Measurements from ENCODE around the gene MPG. TPM values are rescaled to one million over a fixed set of nuclear protein-coding genes. Genes with fewer than 3 reads are reported as not detected.

MPG gene
- polyA plus RNA-seq, 3 donors = 32.5 to 86.9 (median 70.6) TPM

DNA sequence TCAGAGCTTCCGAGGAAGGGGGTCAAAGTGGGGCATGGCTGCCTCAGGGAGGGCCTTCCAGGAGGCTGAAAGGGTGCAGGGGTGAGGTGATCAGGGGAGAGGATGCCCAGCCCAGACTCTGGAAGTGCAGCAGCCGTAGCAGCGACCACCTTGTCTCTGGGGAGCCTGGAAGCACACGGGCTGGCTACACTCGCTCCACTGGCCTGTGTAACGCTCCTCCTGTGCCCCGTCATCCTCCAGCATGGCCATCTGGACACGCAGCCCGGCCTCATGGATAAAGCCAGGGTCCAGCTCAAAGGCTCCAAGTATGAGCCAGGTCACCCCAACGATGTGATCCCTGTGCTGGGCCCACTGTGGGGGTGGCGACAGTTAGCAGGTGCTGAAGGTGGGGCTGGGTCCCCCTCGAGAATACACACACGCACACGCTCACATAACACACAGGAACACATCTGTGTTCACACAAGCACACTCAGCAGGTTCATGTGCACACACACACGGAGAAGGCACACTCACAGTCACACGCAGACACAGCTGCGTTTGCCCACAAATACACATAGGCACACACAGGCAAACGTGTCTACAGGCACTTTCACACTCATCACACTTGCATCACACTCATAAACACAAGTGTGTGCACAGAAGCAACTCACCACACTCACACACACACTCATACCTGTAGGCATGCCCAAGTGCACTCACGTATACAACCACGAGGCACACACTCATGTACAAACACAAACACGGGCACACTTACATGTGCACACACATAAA is 44.0 kb upstream of the MPG start:
- TF ChIP-seq, protein P1, sequence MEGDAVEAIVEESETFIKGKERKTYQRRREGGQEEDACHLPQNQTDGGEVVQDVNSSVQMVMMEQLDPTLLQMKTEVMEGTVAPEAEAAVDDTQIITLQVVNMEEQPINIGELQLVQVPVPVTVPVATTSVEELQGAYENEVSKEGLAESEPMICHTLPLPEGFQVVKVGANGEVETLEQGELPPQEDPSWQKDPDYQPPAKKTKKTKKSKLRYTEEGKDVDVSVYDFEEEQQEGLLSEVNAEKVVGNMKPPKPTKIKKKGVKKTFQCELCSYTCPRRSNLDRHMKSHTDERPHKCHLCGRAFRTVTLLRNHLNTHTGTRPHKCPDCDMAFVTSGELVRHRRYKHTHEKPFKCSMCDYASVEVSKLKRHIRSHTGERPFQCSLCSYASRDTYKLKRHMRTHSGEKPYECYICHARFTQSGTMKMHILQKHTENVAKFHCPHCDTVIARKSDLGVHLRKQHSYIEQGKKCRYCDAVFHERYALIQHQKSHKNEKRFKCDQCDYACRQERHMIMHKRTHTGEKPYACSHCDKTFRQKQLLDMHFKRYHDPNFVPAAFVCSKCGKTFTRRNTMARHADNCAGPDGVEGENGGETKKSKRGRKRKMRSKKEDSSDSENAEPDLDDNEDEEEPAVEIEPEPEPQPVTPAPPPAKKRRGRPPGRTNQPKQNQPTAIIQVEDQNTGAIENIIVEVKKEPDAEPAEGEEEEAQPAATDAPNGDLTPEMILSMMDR (IDR thresholded peaks at IDR 0.05) = no peak
- WGBS (ENCODE audit: insufficient coverage) = 92% methylated on average over 20 of the region's 21 CpGs
- no peaks in the 10 kb centered on the region for H4K20me1 ChIP-seq (ENCODE audit: insufficient read depth, low read length)
- H3K9ac ChIP-seq (ENCODE audit: insufficient read depth, low read length, poor library complexity, severe bottlenecking) = no peak overlapping the region
- no peaks in the 10 kb centered on the region for H3K36me3 ChIP-seq (replicated peaks in 1 of 2; ENCODE audit: control insufficient read depth in 1 of 2, insufficient read depth in 2 of 2, low read length in 2 of 2)
- H3K27me3 ChIP-seq (ENCODE audit: control insufficient read depth in 2 of 2, insufficient read depth in 2 of 2, low read length in 2 of 2) = no peaks in the 10 kb centered on the region
- DNase-seq = no peak
- peaks cover 29 to 35% of the 10 kb centered on the region in 2 donors for H3K4me1 ChIP-seq (ENCODE audit: control insufficient read depth in 1 of 2, insufficient read depth in 2 of 2, low read length in 2 of 2)
- H3K9me3 ChIP-seq (replicated peaks in 1 of 2; ENCODE audit: control insufficient read depth in 1 of 2, insufficient read depth in 1 of 2, low read length in 2 of 2) = no peaks in the 10 kb centered on the region
- intact Hi-C loops (cut with micrococcal nuclease) = no loop called here
- H2AFZ ChIP-seq (ENCODE audit: insufficient read depth, low read depth, low read length, poor library complexity, severe bottlenecking) = no peak overlapping the region
- H3K4me2 ChIP-seq (replicated peaks; ENCODE audit: extremely low read depth, low read length, poor library complexity, severe bottlenecking) = peak overlapping the region; percentile 44
- Mint-ChIP-seq H3K36me3 (peaks cover 5 to 8% of the 10 kb centered on the region in 2 donors), H3K4me3 (peak overlapping the region in 1 of 2 donors; percentile 63), H3K4me1 (peaks cover 42% of the 10 kb centered on the region), H3K9me3 (no peaks in the 10 kb centered on the region), H3K27me3 (ENCODE audit: low read depth in 3 of 3) (peaks cover 0 to 1% (median 0%) of the 10 kb centered on the region in 3 donors), H3K27ac (peak overlapping the region; percentile 85 to 92 (median 87))
- peak overlapping the region in 1 of 3 experiments; percentile 45 for H3K4me3 ChIP-seq (replicated peaks in 1 of 3; ENCODE audit: low read depth in 2 of 3, low read length in 3 of 3)
- H3K79me2 ChIP-seq (ENCODE audit: insufficient read depth, low read length) = no peaks in the 10 kb centered on the region
- H3K27ac ChIP-seq (ENCODE audit: low read depth in 1 of 2, low read length in 2 of 2) = peak overlapping the region; percentile 77 to 82

DNA sequence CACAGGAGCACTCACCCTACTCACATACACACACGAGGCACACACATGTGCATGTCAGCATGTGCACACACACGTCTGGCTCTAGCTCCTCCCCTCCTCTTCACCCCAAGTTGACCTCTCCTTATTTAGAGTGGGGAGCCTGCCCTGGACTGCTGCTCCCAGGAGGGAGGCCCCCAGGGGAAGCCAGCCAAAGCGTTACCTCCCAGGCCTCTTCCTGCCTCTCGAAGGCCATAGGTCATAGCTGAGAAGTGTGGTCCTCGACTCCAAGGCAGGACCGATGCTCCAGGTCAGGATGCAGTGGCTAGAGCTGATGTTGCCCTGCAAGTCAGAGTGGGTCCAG is 43.4 kb upstream of the MPG start:
- Mint-ChIP-seq H3K9me3 (no peaks in the 10 kb centered on the region), H3K4me3 (peak overlapping the region; percentile 42 to 63), H3K27ac (peak overlapping the region; percentile 85 to 92 (median 87)), H3K27me3 (ENCODE audit: low read depth in 3 of 3) (peaks cover 0 to 1% (median 0%) of the 10 kb centered on the region in 3 donors), H3K36me3 (peaks cover 5 to 10% of the 10 kb centered on the region in 2 donors), H3K4me1 (peaks cover 47% of the 10 kb centered on the region)
- H3K36me3 ChIP-seq (replicated peaks in 1 of 2; ENCODE audit: control insufficient read depth in 1 of 2, insufficient read depth in 2 of 2, low read length in 2 of 2) = no peaks in the 10 kb centered on the region
- peak overlapping the region; percentile 44 for H3K4me2 ChIP-seq (replicated peaks; ENCODE audit: extremely low read depth, low read length, poor library complexity, severe bottlenecking)
- H3K27me3 ChIP-seq (ENCODE audit: control insufficient read depth in 2 of 2, insufficient read depth in 2 of 2, low read length in 2 of 2) = no peaks in the 10 kb centered on the region
- H3K4me3 ChIP-seq (replicated peaks in 1 of 3; ENCODE audit: low read depth in 2 of 3, low read length in 3 of 3) = peak overlapping the region in 1 of 3 experiments; percentile 45
- no peaks in the 10 kb centered on the region for H3K79me2 ChIP-seq (ENCODE audit: insufficient read depth, low read length)
- intact Hi-C loops (cut with micrococcal nuclease) = no loop called here
- peak overlapping the region; percentile 64 for H2AFZ ChIP-seq (ENCODE audit: insufficient read depth, low read depth, low read length, poor library complexity, severe bottlenecking)
- peak overlapping the region; percentile 77 to 82 for H3K27ac ChIP-seq (ENCODE audit: low read depth in 1 of 2, low read length in 2 of 2)
- peaks cover 29 to 40% of the 10 kb centered on the region in 2 donors for H3K4me1 ChIP-seq (ENCODE audit: control insufficient read depth in 1 of 2, insufficient read depth in 2 of 2, low read length in 2 of 2)
- H4K20me1 ChIP-seq (ENCODE audit: insufficient read depth, low read length) = no peaks in the 10 kb centered on the region
- TF ChIP-seq, protein P1 (IDR thresholded peaks at IDR 0.05) = no peak
- 2% methylated on average over 4 of the region's 6 CpGs for WGBS (ENCODE audit: insufficient coverage)
- H3K9me3 ChIP-seq (replicated peaks in 1 of 2; ENCODE audit: control insufficient read depth in 1 of 2, insufficient read depth in 1 of 2, low read length in 2 of 2) = no peaks in the 10 kb centered on the region
- peak in 1 of 3 donors; percentile 10 for DNase-seq
- H3K9ac ChIP-seq (ENCODE audit: insufficient read depth, low read length, poor library complexity, severe bottlenecking) = peak overlapping the region; percentile 35
